GM18499 (cell line): ENCODE measurements around the gene HOXA7.

Experiments
- ATAC-seq: cut with Tn5 transposase; IDR thresholded peaks from one replicate; pipeline ENCODE4 v1.9.1; 2021; ENCODE audit warnings: moderate number of reproducible peaks; ENCODE audit not compliant: insufficient read depth, unreplicated experiment

Gene HOXA7

DNA sequence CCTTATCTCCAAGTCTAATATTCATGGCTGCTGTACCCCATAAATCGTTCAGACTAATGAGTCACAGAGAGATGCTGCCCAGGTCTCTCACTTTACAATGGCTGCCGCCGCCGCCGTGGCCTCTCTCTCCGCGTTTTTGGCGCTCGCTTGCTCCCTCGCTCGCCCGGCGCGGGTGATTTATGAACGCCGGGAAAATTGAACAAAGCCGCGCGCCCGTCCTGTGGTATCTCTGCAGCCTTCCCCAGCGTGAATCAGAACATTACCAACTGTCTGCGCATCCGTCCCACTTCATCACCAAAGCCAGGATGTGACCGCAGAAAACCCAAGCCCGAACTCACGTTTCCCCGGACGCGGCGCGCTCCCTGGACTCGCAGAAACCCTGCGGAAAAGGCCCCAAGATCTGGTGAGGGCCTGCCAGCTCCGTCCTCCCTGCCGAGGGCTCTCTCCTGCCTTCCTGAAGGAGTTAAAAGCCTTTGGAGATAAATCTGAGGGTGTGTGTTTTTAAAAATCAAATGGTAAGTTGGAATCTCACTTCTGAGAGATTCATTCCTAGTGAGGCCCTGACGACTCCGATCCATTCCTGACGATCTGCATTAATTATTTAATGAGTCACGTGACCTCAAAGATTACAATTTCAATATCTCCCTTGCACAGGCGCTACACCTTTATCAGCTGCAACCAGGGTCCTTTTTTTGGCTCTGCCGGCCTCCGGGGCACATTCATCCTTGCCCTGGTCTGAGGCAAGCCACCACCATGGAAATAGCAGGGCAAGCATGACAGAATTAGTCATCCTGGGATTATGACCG is 32.2 kb downstream of the HOXA7 start:
- ATAC-seq: no peak

DNA sequence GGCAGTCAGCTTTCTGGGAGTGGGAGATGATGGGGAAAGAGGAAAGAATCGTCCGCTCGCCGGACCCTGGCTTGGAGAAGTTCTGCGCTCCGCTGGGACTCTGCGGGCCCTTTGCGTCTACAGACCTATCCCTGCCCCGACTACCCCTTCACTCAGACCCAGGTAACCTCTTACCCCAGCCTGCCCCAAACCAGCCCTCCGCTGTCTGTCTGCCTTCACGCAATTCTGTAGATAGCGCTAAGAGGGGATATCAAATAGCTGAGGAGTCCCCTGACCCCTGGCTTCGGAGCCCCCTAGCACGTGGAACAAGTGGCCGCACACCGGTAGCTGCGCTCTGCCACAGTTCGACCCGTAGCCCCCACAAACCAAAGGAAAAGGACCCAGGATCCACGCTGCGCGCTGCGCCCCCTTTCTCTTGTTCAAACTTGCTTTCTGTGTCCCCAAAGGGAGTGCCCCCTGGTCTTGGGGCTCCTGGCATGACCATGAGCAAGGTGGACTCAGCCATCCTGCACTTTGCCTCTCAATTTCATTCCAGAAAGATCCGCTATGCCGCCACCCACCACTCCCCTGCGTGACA is 32.9 kb downstream of the HOXA7 start:
- ATAC-seq: no peak

DNA sequence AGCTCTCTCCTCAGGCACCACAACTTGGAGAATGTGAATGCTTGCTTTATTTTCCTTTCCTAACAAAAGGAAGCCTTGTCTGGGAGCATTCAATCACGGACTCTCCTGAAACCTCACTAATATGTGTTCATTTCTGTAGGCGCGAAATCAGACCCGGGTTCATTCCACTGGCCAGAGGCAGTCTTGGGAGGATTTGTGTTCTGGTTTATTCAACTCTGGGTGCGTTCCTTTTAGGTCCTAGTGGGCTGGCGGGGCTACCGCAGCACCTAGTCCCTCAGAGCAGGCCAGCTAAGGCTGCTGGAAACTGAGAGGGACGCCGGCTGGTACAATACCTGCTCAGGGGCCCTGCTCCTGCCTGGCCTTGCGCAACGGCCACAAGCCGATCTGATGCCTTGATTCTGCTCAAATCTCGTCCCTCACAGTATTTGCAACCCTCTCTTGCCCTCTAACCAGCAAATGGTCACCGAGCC is 33.4 kb downstream of the HOXA7 start:
- no peak for ATAC-seq

DNA sequence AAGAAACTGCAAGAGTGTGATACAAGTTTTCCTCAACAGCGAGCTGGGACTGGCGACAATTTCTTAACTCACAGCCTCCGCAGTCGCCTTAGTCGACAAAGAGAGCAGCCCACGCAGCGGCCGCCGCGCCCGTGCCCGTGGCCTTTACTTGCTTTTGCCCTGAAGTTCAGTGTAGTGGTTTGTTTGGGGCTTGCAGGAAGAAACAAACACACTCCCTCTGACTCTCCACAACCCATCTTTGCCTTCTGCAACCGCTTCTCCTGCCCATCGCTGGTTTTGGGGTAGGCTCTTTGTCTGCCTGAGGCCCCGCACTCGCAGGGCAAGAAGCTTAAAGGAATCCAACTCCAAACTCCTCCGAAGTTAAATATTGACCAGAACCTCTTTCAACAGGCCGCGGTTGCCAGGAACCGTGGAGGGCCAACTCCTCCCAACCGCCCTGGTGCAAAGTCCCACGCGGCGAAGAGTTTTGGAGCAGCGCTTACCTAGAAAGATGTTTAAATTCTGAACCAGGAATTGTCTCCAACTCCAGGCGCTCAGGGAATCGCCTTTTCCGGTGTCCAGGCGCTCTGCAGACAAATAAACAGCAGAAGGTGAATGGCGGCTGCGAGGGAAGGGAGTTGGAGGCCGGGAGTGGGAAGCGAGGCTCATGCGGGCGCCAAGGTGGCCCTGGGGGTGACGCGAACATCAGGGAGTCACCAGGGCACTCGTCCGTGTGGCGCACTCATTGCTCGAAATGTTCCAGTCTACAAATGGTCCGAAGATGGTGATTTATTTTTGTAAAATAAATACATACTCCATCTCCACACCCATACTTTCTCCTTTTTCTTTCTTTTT is 34.2 kb downstream of the HOXA7 start:
- ATAC-seq: no peak

DNA sequence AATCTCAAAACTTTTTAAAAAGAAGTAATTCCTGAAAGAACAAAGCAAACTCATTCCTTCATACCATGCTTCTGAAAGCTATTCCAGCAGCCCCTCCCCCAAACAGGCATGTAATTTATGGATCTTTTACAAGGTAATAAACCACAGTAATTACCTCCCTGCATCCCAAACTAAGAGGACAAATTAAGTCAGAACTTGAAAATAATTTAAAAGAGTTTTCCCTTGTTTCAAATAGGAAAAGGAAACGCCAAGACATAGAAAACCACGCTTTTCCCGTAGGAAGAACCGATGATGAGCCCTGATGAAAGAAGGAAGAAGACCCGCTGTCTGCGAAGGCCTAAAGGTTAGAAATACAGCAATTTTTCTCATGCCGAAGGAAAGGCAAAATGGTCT is 34.8 kb downstream of the HOXA7 start:
- ATAC-seq: no peak

DNA sequence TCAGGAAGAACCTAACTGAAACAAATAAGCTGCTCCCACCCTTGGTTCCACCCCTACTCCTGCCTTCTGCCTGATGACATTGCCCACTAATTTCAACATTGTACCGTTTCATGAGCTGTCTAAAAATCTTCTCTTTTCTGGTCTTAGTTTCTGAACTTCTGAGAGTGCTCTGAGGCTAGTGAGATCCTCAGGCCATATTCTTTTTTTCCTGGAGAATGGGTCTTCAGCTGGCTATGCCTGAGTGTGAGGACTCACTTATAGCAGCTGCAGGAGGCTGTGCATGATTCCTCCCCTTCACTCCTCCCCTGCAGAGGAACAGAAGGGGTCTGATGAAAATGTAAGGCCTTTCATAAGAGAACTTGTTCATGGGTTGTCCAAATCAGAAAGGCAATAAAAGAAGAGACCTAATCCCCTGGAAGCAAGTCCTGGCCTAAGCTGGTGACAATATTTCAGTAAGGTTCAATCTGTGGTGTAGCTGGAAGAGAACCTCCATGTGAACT is 37.0 kb downstream of the HOXA7 start:
- no peak for ATAC-seq

DNA sequence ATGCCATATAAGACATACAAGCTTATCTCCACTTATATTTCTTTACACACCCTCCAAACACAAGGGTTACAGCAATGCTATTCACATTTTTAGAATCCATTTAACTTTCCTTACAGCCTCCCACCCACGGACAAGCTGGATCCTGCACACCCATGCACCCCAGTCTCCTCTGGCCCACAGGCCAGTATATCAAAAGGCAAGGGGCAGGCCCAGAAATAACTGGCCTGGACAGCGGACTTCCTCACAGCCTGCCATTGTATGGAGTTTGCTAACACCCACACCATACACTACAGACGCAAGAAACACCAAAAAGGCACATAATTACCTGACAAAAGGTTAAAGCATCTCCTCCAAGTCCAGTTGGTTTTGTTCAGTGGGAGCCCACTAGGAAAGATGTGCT is 37.9 kb downstream of the HOXA7 start:
- ATAC-seq: no peak

DNA sequence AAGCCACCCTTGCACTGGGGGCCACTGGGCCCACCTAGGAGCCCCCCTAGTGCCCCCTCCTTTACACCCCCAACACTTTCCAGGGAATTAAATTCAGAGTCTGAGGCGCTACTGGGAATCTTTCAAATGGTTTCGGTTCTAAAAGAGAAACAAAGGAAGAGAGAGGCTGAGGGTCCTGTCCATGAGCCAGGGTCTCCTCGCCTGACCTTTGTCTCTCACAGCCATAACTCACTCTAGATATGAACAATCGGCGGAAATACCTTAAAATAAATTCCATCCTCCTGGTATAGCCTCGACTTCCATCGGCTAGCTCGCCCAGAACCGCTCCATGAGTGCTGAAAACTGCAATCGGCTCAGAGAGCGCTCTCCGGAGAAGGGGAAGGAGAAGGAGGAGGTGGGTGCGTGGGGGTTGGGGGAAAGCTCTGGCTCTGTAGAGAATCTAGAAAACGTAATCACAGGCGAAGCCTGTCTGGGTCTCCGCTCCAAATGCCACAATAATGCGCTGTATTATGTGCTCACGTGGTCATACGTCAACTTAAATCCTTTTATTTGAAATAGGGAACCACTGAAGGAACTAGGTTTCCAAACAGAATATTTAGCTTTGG is 38.5 kb downstream of the HOXA7 start:
- ATAC-seq: no peak

DNA sequence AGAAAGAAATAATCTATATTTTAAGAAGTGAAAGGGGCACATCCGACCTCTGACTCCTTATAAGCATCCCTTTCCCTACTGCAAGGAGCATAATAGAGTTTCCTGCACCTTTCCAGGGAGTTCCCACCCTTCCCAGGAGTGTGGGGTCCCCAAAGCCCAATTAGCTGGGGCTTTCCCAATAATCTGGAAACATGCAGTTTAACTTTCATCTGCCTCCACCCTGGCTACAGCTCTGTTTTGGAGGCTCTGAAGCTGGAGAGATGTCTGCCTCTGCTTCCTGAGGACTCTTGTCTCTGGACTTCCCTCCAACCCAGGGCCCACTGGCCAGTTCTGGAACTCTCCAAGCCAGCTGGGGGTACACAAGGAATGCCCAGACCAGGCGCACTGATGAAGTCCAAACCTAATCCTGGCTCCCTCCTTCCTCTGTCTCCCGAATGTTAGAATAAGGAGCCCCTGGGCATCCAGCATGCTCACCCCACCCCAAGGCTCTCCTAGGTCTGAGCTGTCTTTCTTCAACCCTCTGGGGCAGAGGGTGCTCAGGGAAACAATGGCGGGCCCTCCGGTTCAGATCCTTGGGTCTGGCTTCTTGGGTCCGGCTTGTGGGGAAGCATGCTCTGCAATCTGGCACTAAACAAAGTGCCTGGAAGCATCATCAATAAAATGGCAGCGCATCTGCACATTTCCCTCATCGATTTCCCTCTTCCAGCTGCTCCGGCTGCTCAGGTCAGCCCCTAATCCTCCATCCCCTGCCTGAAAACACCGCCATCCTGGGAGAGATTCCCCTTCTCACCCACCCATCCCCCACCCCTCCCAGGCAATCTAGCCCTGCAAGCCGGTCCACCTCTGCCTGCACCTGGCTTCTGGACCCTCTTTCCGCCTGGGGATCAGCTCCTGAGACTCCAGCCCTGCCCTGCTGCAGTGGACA is 39.3 kb downstream of the HOXA7 start:
- no peak for ATAC-seq

DNA sequence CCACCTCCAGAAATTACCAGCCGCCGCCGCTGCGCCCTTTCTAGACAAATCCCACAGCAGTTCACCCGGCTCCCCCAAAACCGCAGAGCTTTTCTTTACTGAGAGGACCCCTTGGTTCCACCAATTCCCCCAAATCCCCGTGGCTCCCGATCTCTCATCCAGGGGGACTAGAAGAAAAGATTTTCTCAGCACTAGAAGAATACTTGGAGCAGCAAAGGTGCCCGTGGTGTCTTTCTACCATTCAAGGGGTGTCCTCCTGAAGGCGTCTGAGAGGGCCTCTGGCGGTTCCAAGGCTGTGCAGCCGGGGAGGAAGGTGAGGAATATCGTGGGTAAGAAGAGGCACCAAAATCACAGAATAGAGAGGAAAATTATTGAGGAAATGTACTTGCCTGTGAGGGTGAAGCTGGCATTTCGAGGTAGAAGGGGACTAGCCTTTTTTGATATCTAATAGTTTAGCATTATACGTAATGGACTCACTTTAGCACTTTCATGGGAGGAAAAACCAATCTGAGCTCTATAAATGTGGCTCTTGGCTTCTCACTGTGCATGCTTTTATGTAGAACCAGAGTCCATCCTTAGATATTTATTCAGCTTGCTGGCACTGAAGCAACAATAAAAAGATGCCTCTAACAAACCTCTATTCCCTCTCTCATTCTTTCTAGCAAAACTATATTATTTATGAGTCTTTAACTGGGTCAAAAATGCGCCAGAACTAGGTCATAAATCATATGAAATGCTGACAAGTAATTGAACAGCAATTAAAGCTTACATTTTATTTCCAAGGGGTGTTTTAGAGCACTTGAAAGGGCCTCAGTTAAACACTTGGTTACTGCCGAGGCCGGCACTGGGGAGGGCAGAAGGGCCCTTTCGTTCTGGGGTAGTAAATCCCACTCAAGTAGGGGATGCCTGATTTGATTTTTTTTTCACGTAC is 40.2 kb downstream of the HOXA7 start:
- ATAC-seq: no peak

DNA sequence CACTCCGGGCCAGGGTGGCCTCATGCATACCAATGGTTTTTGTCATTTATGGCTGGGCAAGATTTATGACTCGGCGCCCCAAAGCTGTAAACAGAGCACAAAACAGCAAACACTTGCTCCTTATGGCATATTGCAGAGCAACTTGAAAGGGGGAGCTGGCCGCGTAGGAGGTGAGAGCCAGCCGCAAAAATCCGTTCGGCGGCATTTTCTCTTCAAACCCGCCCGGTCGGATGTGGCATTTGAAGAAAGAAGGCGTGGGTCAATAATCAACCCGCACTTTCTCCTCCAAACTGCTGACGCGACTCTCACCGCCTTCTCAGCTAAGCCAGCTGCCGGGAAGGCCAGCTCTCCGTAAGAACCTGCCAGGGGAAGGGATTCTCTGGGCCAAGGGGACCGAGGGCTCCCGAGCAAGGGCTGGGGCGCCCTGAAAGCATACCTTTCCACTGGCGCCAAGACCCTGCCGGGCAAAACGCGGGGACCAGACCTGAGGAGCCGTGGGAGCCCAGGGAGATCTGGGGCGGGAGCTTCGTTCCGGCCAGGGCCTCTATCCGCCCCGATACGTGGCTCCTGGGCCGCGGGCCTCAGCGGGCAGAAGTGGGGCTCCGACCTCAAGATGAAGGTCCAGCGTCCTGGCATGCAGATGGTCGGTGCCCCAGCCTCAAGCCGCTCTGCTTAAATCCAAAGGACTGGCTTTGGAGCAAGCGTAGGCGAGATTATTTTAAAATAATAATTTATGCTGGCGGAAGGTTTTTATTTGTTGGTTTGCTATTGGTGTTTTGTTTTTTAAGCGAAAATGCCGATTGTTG is 41.1 kb downstream of the HOXA7 start:
- ATAC-seq: no peak

DNA sequence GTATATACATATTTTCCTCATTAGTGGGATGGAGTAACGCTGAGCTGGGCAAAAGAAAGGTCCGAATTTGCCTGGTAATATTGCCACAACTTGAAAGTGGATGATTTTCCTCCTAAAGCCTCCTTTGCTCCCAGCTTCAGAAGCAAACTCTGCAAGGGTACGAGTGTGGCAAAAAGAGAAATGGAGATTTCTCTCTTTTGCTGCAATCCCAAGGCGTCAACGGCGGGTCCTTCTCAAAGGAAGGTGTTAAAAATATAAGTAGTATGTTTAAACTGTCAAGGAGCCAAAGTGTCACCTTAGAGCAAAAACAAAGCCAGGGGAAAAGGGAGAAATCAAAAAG is 41.6 kb downstream of the HOXA7 start:
- ATAC-seq: no peak

DNA sequence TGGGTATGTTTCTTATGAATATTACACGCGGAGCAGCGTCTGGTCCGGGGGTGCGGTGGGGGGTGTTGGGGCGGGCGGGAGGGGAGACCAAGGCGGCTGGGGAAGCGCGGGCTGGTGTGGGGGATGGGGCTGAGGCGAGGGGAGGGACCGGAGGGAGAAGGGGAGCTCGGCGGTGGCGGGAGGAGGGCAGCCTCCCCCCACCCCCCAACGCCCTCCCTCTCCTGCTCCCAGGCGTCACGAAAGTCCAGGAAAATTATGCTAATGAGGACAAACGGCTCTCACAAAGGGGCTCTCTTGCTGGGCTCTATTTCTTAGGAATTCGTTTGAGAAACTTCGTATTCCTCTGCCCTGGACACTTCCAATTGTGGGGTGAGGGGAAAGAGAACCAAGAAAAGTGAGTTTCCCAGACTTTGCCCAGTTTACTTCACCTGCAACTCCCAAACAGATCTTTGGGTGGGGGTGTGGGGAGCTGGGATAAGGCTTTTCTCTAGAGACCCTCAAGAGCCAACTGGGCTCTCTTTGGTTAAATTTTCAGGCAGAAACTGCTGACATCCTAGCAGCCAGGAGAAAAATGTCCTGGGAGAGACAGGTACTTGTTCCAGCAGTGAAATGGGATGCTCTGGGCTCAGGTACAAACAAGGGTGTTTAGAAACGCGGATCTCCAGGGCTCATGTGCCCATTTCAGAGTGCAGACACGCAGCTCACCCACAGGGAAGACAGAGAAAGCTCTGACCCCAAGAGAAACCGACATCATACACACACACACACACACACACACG is 42.3 kb downstream of the HOXA7 start:
- no peak for ATAC-seq

DNA sequence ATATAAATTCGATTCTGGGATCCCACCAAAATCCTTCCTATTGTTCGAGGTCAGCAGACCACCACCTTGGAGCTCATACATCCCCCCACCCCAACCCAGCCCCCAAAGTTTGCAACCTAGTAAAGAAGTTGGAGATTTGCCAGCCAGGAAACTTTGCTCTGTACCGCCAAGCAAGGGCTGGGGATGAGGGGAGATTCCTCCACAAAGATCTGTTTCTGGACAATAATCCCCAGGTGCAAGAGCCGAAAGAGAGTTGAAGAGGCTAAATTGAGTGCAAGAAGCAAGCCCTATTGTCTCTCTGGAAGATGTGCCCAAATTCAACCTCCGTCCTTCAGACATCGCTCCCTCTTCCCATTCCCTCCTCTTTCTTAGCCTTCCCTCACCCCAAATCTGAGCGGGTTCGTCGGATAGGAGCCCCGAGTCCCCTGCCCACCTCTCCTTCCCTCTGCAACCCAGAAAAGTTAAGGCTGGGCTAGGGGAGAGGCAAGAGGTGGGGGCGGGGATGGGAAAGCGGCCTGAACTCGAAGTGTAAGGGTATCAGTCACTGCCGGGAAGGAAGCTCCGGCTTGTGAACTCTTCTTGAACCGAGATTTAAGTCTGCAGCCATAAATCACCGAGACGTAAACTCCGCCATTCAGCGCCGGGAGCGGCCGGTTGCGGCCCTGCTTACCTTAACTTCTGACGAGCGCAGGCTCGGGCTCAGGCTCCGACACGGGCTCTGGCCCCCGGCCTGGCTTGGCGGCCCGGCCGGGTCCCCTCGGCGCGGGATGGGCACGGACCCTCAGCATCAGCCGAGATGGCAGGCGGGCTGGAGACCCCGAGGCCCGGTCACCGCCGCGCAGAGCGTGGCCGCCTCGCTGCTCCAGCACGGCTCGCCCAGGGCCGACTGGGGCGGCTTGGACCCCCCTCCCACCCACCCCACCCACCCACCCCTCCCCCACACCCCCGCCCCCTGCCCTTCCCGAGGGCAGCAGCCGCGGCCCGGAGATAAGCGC is 43.2 kb downstream of the HOXA7 start:
- no peak for ATAC-seq

DNA sequence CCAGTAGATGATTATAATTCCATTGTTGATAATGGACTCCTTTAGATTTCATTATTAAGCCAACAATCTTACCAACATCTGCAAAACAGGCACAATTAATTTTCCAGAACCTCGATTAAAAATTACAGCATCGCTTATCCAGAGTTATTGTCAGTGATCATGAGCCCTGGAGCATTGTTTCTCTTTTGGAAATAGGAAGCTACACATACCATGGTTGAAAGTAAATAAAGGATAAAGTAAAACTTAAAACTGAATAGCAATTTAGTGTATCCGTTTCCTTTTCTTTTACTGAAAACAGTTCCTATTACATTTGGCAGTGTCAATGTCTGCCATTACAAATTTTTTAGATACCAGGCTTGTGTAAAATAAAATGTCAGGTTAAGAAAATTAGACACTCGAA is 44.1 kb downstream of the HOXA7 start:
- no peak for ATAC-seq

DNA sequence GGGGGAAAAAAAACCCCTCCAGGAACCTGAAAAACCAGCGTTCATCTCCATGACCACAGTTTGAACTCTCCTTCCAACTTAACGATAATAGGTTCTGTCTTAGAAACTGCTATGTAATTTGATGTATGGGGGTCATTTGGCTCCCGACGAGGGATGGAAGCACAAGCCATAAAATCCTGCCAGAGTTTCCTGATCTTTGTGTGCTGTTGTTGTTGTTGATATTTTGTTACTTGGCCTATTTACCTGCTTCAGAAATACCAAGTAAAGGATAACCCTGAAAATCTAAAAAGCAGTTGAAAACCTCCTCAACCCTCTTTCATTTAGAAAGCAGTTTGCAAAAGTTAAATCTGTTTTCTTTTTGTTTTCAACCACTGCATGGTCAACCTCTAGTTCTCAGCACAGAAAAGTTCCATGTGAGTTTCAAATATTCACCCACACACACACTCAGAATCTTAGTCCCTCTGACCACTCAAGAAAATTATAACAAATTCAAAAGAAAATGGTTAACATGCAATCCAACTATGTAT is 44.7 kb downstream of the HOXA7 start:
- no peak for ATAC-seq
